GM19043 (cell line): Measurements from ENCODE around the gene APOL2.
"Not testable (repeated sequence)": the region's sequence is repeated elsewhere in the genome, so short reads cannot be mapped to it uniquely, and the experiment has no call there.

Experiments
- ATAC-seq: cut with Tn5 transposase; IDR thresholded peaks from one replicate; pipeline ENCODE4 v1.9.1; 2021; ENCODE audit warnings: low read depth; ENCODE audit not compliant: unreplicated experiment

APOL2 gene

GRCh38 chr22:36263886-36264664 lies 24.7 kb upstream of the APOL2 start:
- ATAC-seq = not testable (repeated sequence)

- not testable (repeated sequence) for ATAC-seq
Measured at GRCh38 chr22:36263216-36263673, 23.9 kb upstream of the APOL2 start.

- ATAC-seq = not testable (repeated sequence)
Measured at GRCh38 chr22:36262307-36262706, 23.0 kb upstream of the APOL2 start.

GRCh38 chr22:36261675-36262074 lies 22.3 kb upstream of the APOL2 start:
- not testable (repeated sequence) for ATAC-seq

- no peak for ATAC-seq
Measured at GRCh38 chr22:36259615-36260300, 20.4 kb upstream of the APOL2 start.

GRCh38 chr22:36258701-36259614 lies 19.6 kb upstream of the APOL2 start:
- no peak for ATAC-seq

GRCh38 chr22:36257948-36258670 lies 18.8 kb upstream of the APOL2 start:
- ATAC-seq = no peak

- no peak for ATAC-seq
Measured at GRCh38 chr22:36257308-36257707, 18.0 kb upstream of the APOL2 start.

- no peak for ATAC-seq
Measured at GRCh38 chr22:36256478-36256877, 17.2 kb upstream of the APOL2 start.

- not testable (repeated sequence) for ATAC-seq
Measured at GRCh38 chr22:36255572-36255971, 16.2 kb upstream of the APOL2 start.

- ATAC-seq = peak; percentile 16
Measured at GRCh38 chr22:36253523-36254490, 14.5 kb upstream of the APOL2 start.

GRCh38 chr22:36252754-36253522 lies 13.6 kb upstream of the APOL2 start, which contains the start of gene APOL1:
APOL1 (plus strand) TSS chr22:36253133; CDS start chr22:36254956, 1,823 bp downstream.
- peak; percentile 78 for ATAC-seq

- ATAC-seq = not testable (repeated sequence)
Measured at GRCh38 chr22:36251979-36252608, 12.8 kb upstream of the APOL2 start.

GRCh38 chr22:36250292-36250960 lies 11.1 kb upstream of the APOL2 start:
- ATAC-seq = not testable (repeated sequence)

- no peak for ATAC-seq
Measured at GRCh38 chr22:36249160-36249559, 9.8 kb upstream of the APOL2 start.

GRCh38 chr22:36247955-36248354 lies 8.6 kb upstream of the APOL2 start:
- no peak for ATAC-seq

GRCh38 chr22:36246718-36247117 lies 7.4 kb upstream of the APOL2 start:
- ATAC-seq = no peak
